HUDEP-2 (cell line): ENCODE measurements around the gene SNCA.

Experiments used
- DNase-seq, 76 experiments: peaks; one replicate each; lab custom pipeline; 2025; ENCODE audit not compliant: unreplicated experiment in 76 of 76; lab: John Stamatoyannopoulos, UW

The SNCA gene

DNA sequence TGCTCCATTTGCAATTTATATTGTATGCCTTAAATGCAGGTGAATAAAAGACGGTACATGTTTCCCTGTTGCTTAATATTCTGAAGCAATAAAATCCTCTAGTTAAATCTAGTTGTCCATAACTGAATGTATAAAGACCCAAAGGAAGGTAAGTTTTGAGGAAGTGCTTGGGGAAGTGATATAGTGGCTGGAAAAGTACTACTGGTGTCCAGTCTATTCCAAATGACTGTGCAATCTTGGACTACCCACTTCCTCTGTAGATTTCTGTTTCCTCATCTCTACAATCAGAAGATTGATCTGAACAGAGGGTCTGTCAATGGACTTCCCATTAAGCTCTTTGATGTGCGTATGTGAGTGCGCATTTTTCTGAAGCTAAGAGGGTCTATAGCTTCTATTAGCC lies 17.0 kb downstream of the SNCA start:
- no peak for DNase-seq

- no peak for DNase-seq
Measured at GRCh38 chr4:89814362-89814761, 22.6 kb downstream of the SNCA start.

DNA sequence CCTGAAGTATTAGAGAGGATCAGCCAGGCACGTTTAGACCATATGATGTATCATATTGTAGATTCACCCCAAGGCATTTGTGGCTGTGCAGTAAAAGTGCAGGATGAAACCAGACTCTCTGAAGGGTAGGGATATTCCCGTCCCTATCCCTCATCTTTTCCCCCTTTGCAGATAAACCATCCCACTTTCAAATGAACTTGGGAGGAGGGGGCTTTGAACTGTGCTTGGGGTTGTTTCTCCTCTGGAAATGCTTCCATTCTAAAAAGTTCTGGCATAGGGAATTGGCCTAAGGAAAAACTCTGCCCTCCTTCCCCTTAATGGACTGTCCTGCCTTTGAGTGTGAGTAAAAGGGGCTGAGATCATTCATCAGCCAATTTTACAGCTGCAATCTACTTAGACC lies 23.8 kb downstream of the SNCA start:
- no peak for DNase-seq

DNA sequence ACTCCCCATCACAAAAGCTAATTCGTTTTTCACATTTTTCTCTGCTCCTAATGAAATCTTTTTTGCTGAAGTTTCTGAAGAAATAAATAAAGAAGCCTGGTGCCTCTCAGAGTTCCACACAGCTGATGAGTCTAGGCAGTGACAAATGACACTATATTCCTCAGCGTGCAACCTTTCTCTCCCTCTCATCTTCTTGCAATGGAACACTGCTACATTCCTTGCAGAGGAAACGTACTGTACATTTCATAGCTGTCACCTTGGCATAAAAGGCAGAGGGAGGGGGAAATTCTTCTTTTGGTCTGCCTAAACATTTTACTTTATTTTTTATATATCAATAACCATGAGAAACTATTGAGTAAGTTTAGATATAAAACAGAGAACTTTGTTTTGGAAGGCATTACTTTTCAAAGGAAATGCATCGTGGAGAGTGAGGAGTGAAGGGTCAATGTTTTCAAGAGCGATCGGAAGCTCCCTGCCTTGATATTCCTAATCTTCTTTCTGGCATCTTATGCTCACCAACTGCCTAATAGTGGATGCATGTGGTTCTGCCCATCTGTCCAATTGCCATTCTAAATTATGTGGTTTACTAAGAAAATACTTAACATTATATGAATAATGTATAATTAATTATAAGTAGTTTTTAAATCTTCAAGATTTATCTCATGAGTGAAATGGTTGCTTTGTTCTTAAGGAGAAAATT lies 29.4 kb downstream of the SNCA start:
- DNase-seq = no peak

GRCh38 chr4:89805297-89805696 lies 31.7 kb downstream of the SNCA start:
- peak in 8 of 76 experiments; percentile 0 to 32 (median 8) for DNase-seq

DNA sequence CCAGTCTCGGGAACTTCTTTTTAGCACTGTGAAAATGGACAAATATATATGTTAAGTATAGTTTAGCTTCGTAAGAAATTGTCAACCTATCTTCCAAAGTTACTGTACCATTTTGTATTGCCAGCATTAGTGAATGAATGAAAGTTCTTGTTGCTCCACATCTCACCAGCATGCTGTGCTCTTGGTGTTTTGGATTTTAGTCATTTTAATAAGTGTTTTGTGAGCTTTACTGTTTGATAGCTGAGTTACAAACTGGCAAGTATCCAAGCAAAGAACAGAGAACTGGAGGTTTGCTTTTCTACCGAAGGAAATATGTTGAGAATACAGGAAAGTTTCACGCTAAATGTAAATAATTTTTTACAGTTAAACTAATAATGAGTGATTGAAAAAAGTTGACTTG lies 33.0 kb downstream of the SNCA start:
- no peak for DNase-seq

DNA sequence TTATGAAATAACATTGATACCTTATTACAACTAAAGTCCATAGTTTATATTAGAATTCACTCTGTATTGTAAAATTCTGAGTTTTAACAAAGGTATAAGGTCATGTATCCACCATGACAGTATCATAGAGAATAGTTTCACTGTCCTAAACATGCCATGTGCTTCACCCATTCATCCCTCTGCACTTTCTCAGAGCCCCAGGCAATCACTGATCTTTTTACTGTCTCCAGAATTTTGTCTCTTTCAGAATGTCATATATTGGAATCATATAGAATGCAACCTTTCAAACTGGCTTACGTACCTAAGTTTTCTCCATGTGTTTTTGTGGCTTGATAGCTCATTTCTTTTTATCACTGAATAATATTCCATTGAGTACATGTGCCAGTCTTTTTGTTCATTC lies 33.9 kb downstream of the SNCA start:
- DNase-seq = no peak

GRCh38 chr4:89800527-89801103 lies 36.3 kb downstream of the SNCA start:
- DNase-seq = no peak

- no peak for DNase-seq
Measured at GRCh38 chr4:89800012-89800516, 36.9 kb downstream of the SNCA start.

DNA sequence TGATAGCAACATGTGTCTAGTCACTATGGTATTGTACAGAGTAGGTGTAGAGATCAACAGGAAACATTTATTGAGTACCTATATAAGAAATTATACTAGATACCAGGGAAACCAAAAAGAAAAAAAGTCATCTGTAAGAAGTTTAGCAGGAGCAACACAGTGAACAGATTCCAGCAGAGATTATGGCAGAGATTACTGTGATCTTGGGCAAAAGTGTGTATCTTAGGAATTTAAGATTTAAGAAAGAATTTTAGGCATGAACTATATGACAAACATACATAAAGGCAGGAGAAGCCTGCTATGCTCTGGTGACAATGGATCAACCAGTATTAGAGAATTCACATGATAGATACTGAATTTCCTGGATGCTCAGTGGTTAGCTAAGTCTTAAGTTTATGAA lies 37.9 kb downstream of the SNCA start:
- no peak for DNase-seq

DNA sequence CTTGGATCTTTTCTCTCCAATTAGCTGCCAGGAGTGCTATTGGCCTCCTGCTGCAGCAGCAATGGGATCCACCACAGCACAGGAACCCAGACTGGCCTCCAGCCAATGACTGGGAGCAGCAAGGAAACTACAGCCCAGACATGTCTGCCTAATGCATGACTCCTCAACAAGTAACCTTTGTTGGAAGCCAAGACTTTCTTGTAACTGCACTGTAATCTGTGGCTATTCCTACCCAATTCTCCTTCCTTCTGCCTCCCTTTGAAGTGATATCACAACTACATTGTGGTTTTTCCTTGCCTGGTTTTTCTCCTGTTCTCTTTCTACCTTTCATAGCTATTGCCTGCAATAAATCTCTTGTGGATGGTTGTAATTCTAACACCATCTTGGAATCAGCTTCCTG lies 39.8 kb downstream of the SNCA start:
- DNase-seq = no peak

DNA sequence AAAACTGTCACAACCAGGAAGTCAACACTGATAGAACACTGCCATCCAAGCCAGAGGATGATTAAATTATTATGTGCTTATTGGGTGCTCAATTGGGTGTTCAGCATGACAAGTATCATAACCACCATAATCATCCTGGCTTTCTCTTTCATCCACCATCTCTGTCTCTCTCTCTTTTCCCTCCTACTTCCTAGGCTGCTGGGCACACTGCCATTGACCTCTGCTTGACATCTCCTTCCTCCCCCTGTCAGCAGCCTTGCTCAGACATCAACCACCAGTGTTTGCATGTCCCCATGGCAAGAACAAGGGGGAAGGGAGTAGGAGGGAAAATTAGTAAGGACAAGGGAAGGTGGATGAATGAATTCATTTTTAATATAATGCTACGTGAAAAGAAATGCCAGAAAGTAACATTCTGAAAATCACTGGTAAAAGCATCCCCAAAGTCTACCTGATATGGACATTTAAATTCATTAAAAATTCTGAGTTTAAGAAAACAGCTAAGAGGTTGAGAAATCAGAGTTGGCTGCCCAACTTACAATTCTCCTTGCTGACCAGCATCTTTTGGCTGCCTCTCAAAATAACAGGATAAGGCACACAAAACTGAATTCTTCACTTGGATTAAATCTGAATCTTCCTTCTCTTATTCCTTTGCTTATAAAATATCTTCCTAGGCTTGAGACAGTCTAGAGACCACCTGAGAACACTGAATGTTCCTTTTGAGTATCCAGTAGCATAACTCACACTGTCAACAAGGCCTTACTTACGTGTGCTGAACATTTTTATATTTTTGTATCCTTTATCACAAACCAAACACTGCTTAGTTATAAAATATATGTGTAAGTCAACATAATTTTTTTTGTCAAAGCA lies 48.5 kb downstream of the SNCA start:
- no peak for DNase-seq

DNA sequence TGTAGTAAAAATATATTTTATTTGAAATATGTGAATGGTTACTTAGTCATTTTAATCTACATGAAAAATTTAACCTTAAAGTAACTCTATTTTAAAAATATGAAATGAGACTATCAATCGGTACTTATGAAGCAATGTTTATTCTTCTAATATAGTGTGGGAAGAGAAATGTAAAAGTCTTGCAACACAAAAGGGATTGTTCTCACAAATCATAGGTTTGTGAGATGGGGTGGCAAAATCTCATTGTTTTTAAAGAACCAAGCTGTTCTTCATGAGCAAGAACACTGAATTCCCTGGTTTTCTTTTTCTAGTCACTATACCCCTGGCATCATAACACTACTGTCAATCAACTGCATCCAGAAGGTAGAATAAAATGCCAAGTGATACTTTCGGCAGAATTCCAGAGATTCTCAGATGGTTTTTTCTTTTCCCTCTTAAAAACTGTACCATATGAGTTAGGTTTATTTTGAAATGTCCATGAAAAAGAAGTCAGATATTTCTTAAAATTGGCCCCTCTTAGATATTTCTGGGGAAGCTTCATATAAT lies 52.2 kb downstream of the SNCA start:
- no peak for DNase-seq

GRCh38 chr4:89781321-89781720 lies 55.6 kb downstream of the SNCA start:
- no peak for DNase-seq

- DNase-seq = no peak
Measured at GRCh38 chr4:89773805-89774204, 63.2 kb downstream of the SNCA start.

DNA sequence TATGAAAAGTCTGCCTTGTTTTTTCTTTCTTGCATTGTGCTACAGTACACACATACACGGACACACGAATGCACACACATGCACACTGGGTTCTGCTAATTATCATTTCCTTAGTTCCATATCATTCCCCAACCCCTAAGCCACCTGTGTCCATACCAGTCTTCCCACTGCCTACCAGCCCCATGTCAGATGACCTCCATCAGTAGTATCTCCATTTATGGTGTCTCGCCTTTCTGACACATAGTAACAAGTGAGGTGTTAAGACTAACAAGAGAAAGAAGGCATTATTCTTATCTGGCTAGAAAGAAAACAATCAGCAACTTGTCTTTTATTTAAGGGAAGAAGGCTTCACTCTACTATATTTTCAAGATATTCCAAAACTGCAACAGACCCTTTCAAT lies 67.1 kb downstream of the SNCA start:
- DNase-seq = no peak

GRCh38 chr4:89767924-89768323 lies 69.0 kb downstream of the SNCA start:
- DNase-seq = no peak

DNA sequence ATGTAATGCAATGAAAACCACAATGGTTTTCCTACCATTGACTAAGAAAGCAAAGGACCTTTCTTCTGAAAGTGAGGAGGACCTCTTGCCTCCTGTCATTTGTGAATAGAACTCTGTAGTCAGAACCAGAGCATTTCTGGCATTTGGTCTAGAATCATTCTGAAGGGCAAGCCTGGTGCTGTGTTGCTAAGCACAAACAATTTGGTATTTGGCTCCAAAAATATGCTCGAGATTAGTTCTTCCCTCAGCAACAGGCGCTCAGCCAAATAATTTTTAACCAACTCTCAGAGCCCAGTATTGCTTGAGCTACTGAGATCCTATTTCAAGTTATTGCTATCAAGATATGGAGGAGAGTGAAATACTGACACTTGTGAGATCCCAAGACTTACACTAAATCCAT lies 71.0 kb downstream of the SNCA start:
- peak in 2 of 76 experiments; percentile 1 to 4 for DNase-seq

DNA sequence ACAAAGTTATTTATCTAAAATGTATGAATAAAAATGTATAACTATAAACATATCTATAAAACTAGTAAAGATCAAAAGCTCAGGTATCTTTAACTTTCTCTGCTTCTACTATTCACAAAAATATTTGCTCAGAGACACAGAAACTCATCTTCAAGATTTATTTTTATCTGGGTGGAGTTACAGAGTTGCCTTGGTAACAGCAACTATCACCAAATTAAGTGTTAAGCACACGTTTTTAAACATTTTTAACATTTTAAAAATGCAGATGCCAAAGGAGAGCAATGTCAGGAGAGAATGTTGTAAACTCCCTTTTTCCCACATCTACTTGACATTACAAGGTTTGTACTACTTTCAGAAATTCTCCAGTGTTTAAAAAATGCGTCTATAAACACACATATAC lies 71.4 kb downstream of the SNCA start:
- DNase-seq = no peak

DNA sequence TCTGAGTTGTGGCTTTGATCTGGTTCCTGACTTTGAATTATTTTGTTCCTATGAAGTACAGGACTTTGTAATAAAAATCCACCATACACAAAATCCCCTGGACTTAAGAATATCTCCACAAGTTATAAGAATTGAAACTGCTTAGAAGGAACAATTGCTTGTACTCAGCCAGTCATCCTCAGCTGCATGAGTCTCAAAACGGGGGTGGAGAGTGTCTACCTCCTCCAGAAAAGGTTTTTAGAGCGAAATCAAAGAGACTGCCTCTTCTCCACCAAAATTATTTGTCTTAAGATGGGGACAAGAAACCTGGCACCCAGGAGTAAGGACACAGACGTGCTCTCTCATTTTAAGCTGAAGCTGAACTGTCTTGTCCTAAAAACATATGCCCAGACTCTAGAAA lies 74.7 kb downstream of the SNCA start:
- no peak for DNase-seq

- DNase-seq = no peak
Measured at GRCh38 chr4:89759426-89759825, 77.5 kb downstream of the SNCA start.
